Endothelial cell of umbilical vein (primary cell): ENCODE data around the gene FANCC. TPM values are rescaled to one million over a fixed set of nuclear protein-coding genes. Genes with fewer than 3 reads are reported as not detected.

Experiments
- BruUV-seq: library from RNA; stranded (reverse); fragments of 400-500 nt; replicated peaks from 2 replicates; lab custom pipeline; 2021; lab: Mats Ljungman, UMichigan
- CTCF ChIA-PET: fragments of 300-600, 350-600 bp; sonication (Branson Sonifier 250); formaldehyde crosslinking; loops from one replicate; lab custom pipeline; 2021; ENCODE audit warnings: antibody characterized with exemption, inconsistent platforms; lab: Charles Lee
- POLR2A ChIA-PET: fragments of 300-600, 350-600 bp; sonication (Branson Sonifier 250); formaldehyde crosslinking; loops from one replicate; lab custom pipeline; 2021; ENCODE audit warnings: antibody characterized with exemption, inconsistent platforms; lab: Charles Lee
- DNase-seq: peaks from one replicate; pipeline ENCODE4 v3.0.0-alpha.2; 2011; ENCODE audit warnings: low read depth, low spot score
- FAIRE-seq: peaks from 2 replicates; lab custom pipeline; 2011; peaks lifted over from hg19 to GRCh38; lab: Jason Lieb, UNC
- H2AFZ ChIP-seq: 2 replicates; pipeline ENCODE4 v1.6.0; 2012; ENCODE audit warnings: low read depth, low read length, control low read depth, inconsistent platforms
- H3K27ac ChIP-seq: 2 replicates; pipeline ENCODE4 v1.5.1; 2011; ENCODE audit warnings: low read depth, mild to moderate bottlenecking, control low read depth, low read length, moderate library complexity; ENCODE audit not compliant: insufficient read depth
- H3K27me3 ChIP-seq, 2 experiments: 2 replicates each; pipeline versions ENCODE4 v1.6.0 to v1.6.1; 2011; ENCODE audit warnings: low read length in 2 of 2, mixed read lengths in 1 of 2; ENCODE audit not compliant: control insufficient read depth in 2 of 2, insufficient read depth in 2 of 2
- H3K36me3 ChIP-seq, 2 experiments: 2 replicates in 1 of 2; 3 replicates in 1 of 2; pipeline ENCODE4 v1.5.1; 2011; ENCODE audit warnings: low read length in 2 of 2, mild to moderate bottlenecking in 1 of 2, moderate library complexity in 1 of 2; ENCODE audit not compliant: control insufficient read depth in 2 of 2, insufficient read depth in 2 of 2; ENCODE audit errors: extremely low read depth in 1 of 2
- H3K4me1 ChIP-seq: 3 replicates; pipeline ENCODE4 v1.5.1; 2011; ENCODE audit warnings: mild to moderate bottlenecking, low read length; ENCODE audit not compliant: control insufficient read depth, insufficient read depth; ENCODE audit errors: extremely low read depth
- H3K4me2 ChIP-seq: 2 replicates; pipeline ENCODE4 v1.6.1; 2011; ENCODE audit warnings: low read length, control low read depth, mixed read lengths; ENCODE audit not compliant: insufficient read depth
- H3K4me3 ChIP-seq, 3 experiments: fragments of 200-600 bp in 1 of 3; sonication (generic), shearing (Covaris generic) in 1 of 3; replicated peaks in 1 of 3; 2 replicates each; pipeline ENCODE4 v1.5.1; 2011 to 2016; ENCODE audit warnings: control low read depth in 3 of 3, low read length in 3 of 3, mild to moderate bottlenecking in 2 of 3, inconsistent platforms in 1 of 3, low read depth in 1 of 3, moderate library complexity in 1 of 3; ENCODE audit not compliant: insufficient read depth in 1 of 3
- H3K79me2 ChIP-seq: 2 replicates; pipeline ENCODE4 v1.6.0; 2012; ENCODE audit warnings: low read length, inconsistent platforms; ENCODE audit not compliant: control insufficient read depth, insufficient read depth
- H3K9ac ChIP-seq: replicated peaks from 2 replicates; pipeline ENCODE3; 2011; ENCODE audit warnings: low read length, control low read depth; ENCODE audit not compliant: insufficient read depth; ENCODE audit errors: extremely low read depth
- H3K9me1 ChIP-seq: replicated peaks from 3 replicates; pipeline ENCODE4 v1.6.0; 2011; ENCODE audit warnings: mild to moderate bottlenecking, low read length; ENCODE audit not compliant: control insufficient read depth, insufficient read depth; ENCODE audit errors: extremely low read depth
- H3K9me3 ChIP-seq: replicated peaks from 2 replicates; pipeline ENCODE4 v1.5.1; 2012; ENCODE audit warnings: low read length, inconsistent platforms; ENCODE audit not compliant: control insufficient read depth, insufficient read depth
- H4K20me1 ChIP-seq: replicated peaks from 2 replicates; pipeline ENCODE3; 2011; ENCODE audit warnings: mild to moderate bottlenecking, low read length; ENCODE audit not compliant: control insufficient read depth, insufficient read depth; ENCODE audit errors: extremely low read depth
- EZH2 ChIP-seq: IDR thresholded peaks from 2 replicates; pipeline ENCODE4 v1.6.1; 2012; ENCODE audit warnings: borderline replicate concordance, low read depth, mild to moderate bottlenecking, moderate library complexity, low read length, inconsistent platforms; ENCODE audit not compliant: severe bottlenecking
- FOS ChIP-seq: IDR thresholded peaks from 2 replicates; pipeline ENCODE4 v1.6.1; 2011; ENCODE audit warnings: mild to moderate bottlenecking, low read length, moderate library complexity, borderline replicate concordance; ENCODE audit not compliant: insufficient read depth
- GATA2 ChIP-seq: IDR thresholded peaks from 2 replicates; pipeline ENCODE4 v1.7.0; 2011; ENCODE audit warnings: low read depth, mild to moderate bottlenecking, moderate library complexity, mixed read lengths, low read length; ENCODE audit not compliant: insufficient read length, insufficient read depth
- MYC ChIP-seq: IDR thresholded peaks from one replicate; pipeline ENCODE4 v1.6.1; 2011; ENCODE audit warnings: mild to moderate bottlenecking, low read depth, low read length
- POLR2AphosphoS5 ChIP-seq: IDR thresholded peaks from 2 replicates; pipeline ENCODE4 v1.6.1; 2012; ENCODE audit warnings: low read depth, mild to moderate bottlenecking, control low read depth, low read length, moderate library complexity; ENCODE audit not compliant: insufficient read depth
- dilution Hi-C: fragments of 300-500 bp; cut with MboI; formaldehyde crosslinking; loops from one replicate; pipeline ENCODE4 v1.15.0; 2019; ENCODE audit warnings: low sequenced_read_pairs; ENCODE audit not compliant: extremely low pct_ligation_motif_present
- intact Hi-C: fragments of 100-400 bp; cut with micrococcal nuclease; formaldehyde crosslinking; loops from one replicate; pipeline ENCODE4 v1.10.0; 2022
- polyA plus RNA-seq, 4 experiments: library from polyadenylated mRNA; depleted of rRNA in 3 of 4; stranded (reverse) in 3 of 4; unstranded in 1 of 4; fragments of >200 nt; gene quantifications; 2 replicates each; pipeline versions ENCODE4 v1.2.1 to v1.2.3, GENCODE V29; 2011 to 2012; ENCODE audit warnings: missing spikeins in 1 of 4
- total RNA-seq: library from RNA; stranded (reverse); gene quantifications from 2 replicates; pipeline ENCODE4 v1.2.3, GENCODE V29; 2021
- TF ChIP-seq, protein P1 (sequence below), 2 donors: IDR thresholded peaks; 1 replicate in 1 of 2; 2 replicates in 1 of 2; pipeline ENCODE4 v1.5.1; 2011; ENCODE audit warnings: low read length in 2 of 2, mild to moderate bottlenecking in 2 of 2, moderate library complexity in 2 of 2, control low read depth in 1 of 2, inconsistent platforms in 1 of 2, low read depth in 1 of 2; ENCODE audit not compliant: insufficient read depth in 1 of 2; ENCODE audit errors: extremely low read depth in 1 of 2

FANCC gene
- total and polyA plus RNA-seq, 2 donors (not counting 3 experiments of a cell fraction or from before 2014, with no cell fraction given), result 5.7 to 13.1 TPM

DNA sequence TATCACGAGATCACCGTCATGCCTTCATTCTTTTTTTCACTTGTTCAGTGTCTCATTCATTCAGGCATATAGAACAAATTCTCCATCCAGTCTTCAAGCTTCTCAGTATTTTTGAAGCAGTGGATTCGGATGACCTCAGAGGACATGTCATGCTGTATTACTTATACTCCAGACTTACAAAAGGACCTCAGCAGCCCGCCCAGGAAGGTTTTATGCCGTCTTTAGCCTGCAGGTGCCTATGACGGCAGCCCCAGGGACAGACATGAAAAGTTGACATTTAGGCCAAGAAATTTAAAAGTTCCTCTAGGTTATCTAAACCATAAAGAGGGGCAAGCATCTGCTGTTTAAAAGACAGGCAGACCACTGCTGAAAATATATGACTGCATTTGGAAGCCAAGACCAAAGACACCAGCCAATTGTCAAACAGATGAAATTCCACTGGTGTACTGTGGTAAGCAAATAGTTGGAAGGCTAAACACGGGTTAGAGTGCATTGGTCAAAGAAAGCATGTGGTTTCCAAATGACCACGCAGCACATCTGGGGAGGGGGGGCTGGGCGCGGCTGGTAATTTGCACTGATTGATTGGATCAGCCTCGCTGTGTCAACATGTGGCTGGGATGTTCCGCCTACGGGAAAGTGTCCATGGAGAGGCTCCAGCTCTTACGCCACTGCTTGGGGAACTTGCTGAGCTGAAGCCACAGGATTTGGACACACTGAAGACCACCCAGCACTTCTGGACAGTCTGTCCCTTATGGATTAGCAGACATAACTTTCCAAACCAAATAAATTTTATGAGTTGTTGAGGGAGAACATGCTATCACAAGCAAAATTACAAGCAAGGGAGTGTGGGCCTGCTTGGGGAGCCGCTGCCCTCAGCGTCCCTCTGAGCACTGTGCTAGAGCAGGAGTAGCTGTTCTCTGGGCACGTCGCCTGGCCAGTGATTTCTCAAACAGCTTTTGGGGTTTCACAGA is 173.6 kb downstream of the FANCC start:
- FAIRE-seq (no peak), DNase-seq (no peak)
- H2AFZ ChIP-seq, result no peak overlapping the region
- H4K20me1 ChIP-seq, result no peaks in the 10 kb centered on the region
- BruUV-seq, result no TSS peak
- H3K27ac ChIP-seq, result no peak overlapping the region
- H3K4me3 ChIP-seq, result no peak overlapping the region
- no peak overlapping the region for H3K4me2 ChIP-seq
- CTCF ChIA-PET, result interaction anchor here (0.7 to 3.0 kb wide), 4 partner anchors 12 to 463 kb away, joined by 3 to 12 read pairs (median 6); no protein-coding TSS in a partner anchor
- POLR2A ChIA-PET, result no interaction called here
- no peaks in the 10 kb centered on the region for H3K27me3 ChIP-seq
- no peaks in the 10 kb centered on the region for H3K36me3 ChIP-seq
- no peaks in the 10 kb centered on the region for H3K9me3 ChIP-seq
- TF ChIP-seq FOS (no peak), EZH2 (no peak), POLR2AphosphoS5 (no peak), GATA2 (no peak), MYC (no peak)
- TF ChIP-seq, protein P1, sequence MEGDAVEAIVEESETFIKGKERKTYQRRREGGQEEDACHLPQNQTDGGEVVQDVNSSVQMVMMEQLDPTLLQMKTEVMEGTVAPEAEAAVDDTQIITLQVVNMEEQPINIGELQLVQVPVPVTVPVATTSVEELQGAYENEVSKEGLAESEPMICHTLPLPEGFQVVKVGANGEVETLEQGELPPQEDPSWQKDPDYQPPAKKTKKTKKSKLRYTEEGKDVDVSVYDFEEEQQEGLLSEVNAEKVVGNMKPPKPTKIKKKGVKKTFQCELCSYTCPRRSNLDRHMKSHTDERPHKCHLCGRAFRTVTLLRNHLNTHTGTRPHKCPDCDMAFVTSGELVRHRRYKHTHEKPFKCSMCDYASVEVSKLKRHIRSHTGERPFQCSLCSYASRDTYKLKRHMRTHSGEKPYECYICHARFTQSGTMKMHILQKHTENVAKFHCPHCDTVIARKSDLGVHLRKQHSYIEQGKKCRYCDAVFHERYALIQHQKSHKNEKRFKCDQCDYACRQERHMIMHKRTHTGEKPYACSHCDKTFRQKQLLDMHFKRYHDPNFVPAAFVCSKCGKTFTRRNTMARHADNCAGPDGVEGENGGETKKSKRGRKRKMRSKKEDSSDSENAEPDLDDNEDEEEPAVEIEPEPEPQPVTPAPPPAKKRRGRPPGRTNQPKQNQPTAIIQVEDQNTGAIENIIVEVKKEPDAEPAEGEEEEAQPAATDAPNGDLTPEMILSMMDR (IDR thresholded peaks at IDR 0.05; ENCODE audit: extremely low read depth in 1 of 2, insufficient read depth in 1 of 2, low read depth in 1 of 2, low read length in 2 of 2), result no peak
- no peaks in the 10 kb centered on the region for H3K9me1 ChIP-seq
- H3K4me1 ChIP-seq, result no peaks in the 10 kb centered on the region
- H3K9ac ChIP-seq, result no peak overlapping the region
- H3K79me2 ChIP-seq, result no peaks in the 10 kb centered on the region
- intact Hi-C loops (no loop called here), dilution Hi-C loops (loop anchor here (25.0 kb wide), 1 partner anchor 482 kb away; no protein-coding TSS in a partner anchor)
